HEK293 (cell line): ENCODE measurements around the gene KLF2.

Source experiments
- CTCF ChIP-seq: fragments of 450-650 bp; formaldehyde crosslinking; IDR thresholded peaks from 2 replicates; pipeline ENCODE4 v1.5.1; 2016; ENCODE audit warnings: missing biosample characterization, missing genetic modification characterization
- HOXD13 ChIP-seq: sonication (generic); formaldehyde crosslinking; IDR thresholded peaks from 2 replicates; pipeline ENCODE4 v1.8.0; 2022; ENCODE audit warnings: missing genetic modification reagents, borderline replicate concordance
- PBX3 ChIP-seq: sonication (generic); formaldehyde crosslinking; IDR thresholded peaks from 2 replicates; pipeline ENCODE4 v1.8.1; 2022; ENCODE audit warnings: mild to moderate bottlenecking, moderate library complexity, missing genetic modification reagents
- RBAK ChIP-seq: fragments of 450-650 bp; formaldehyde crosslinking; IDR thresholded peaks from 2 replicates; pipeline ENCODE4 v1.5.1; 2016; ENCODE audit warnings: missing biosample characterization, missing genetic modification characterization
- ZFP3 ChIP-seq: fragments of 450-650 bp; formaldehyde crosslinking; IDR thresholded peaks from 2 replicates; pipeline ENCODE4 v1.5.1; 2016; ENCODE audit warnings: low read depth, missing biosample characterization, missing genetic modification characterization
- ZNF10 ChIP-seq: fragments of 450-650 bp; formaldehyde crosslinking; IDR thresholded peaks from 2 replicates; pipeline ENCODE4 v1.5.1; 2017; ENCODE audit warnings: missing biosample characterization, missing genetic modification characterization
- ZNF24 ChIP-seq: fragments of 450-650 bp; formaldehyde crosslinking; IDR thresholded peaks from 2 replicates; pipeline ENCODE4 v1.5.1; 2016; ENCODE audit warnings: missing biosample characterization, missing genetic modification characterization
- ZNF416 ChIP-seq: fragments of 450-650 bp; formaldehyde crosslinking; IDR thresholded peaks from 2 replicates; pipeline ENCODE4 v1.5.1; 2016; ENCODE audit warnings: missing biosample characterization, missing genetic modification characterization
- ZNF549 ChIP-seq: fragments of 450-650 bp; IDR thresholded peaks from 2 replicates; pipeline ENCODE4 v1.5.1; 2018; ENCODE audit warnings: missing biosample characterization, missing genetic modification characterization, mild to moderate bottlenecking, inconsistent platforms, moderate library complexity
- ZNF701 ChIP-seq: fragments of 450-650 bp; formaldehyde crosslinking; IDR thresholded peaks from 2 replicates; pipeline ENCODE4 v1.5.1; 2016; ENCODE audit warnings: missing biosample characterization, missing genetic modification characterization
- TF ChIP-seq, protein P1 (sequence below): fragments of 450-650 bp; formaldehyde crosslinking; IDR thresholded peaks from 2 replicates; pipeline ENCODE4 v1.5.1; 2017; ENCODE audit warnings: missing biosample characterization, missing genetic modification characterization

GRCh38 chr19:16288544-16288943 is 36.1 kb upstream of the KLF2 start:
- TF ChIP-seq CTCF (no peak), ZNF24 (tag by site-specific recombination) (no peak), ZNF416 (tag by site-specific recombination) (no peak), HOXD13 (CRISPR knock-in tag) (no peak), ZNF701 (tag by site-specific recombination) (no peak), RBAK (tag by site-specific recombination) (no peak), ZNF10 (tag by site-specific recombination) (no peak), ZFP3 (tag by site-specific recombination) (no peak), ZNF549 (tag by site-specific recombination) (no peak), PBX3 (no peak)
- TF ChIP-seq, protein P1, sequence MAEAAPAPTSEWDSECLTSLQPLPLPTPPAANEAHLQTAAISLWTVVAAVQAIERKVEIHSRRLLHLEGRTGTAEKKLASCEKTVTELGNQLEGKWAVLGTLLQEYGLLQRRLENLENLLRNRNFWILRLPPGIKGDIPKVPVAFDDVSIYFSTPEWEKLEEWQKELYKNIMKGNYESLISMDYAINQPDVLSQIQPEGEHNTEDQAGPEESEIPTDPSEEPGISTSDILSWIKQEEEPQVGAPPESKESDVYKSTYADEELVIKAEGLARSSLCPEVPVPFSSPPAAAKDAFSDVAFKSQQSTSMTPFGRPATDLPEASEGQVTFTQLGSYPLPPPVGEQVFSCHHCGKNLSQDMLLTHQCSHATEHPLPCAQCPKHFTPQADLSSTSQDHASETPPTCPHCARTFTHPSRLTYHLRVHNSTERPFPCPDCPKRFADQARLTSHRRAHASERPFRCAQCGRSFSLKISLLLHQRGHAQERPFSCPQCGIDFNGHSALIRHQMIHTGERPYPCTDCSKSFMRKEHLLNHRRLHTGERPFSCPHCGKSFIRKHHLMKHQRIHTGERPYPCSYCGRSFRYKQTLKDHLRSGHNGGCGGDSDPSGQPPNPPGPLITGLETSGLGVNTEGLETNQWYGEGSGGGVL (tag by site-specific recombination): no peak
